Upper lobe of left lung (tissue), 4 donors: ENCODE measurements around the gene IQGAP1.

Source experiments
- CTCF ChIP-seq, 6 experiments: fragments of 450-650 bp in 4 of 6; fragments of 200-600 bp in 2 of 6; sonication (generic) in 2 of 6; IDR thresholded peaks; one replicate each; pipeline ENCODE4 v1.5.1; 2016 to 2019; ENCODE audit warnings: antibody characterized with exemption in 6 of 6
- EP300 ChIP-seq, 4 donors: sonication (generic); formaldehyde crosslinking; IDR thresholded peaks; one replicate each; pipeline ENCODE4 v1.5.1; 2017; ENCODE audit warnings: antibody characterized with exemption in 4 of 4, control low read depth in 2 of 4

GRCh38 chr15:90483012-90483307 is 94.9 kb downstream of the IQGAP1 start:
- TF ChIP-seq CTCF (IDR thresholded peaks at IDR 0.05) (no peak), EP300 (IDR thresholded peaks at IDR 0.05) (no peak)
